Mesodermal cell (in vitro differentiated cells): ENCODE data around the gene LCN15.
"Not testable (repeated sequence)": the region's sequence is repeated elsewhere in the genome, so short reads cannot be mapped to it uniquely, and the experiment has no call there.

Experiments
- H3K27ac ChIP-seq: 2 replicates; pipeline ENCODE4 v1.7.0; 2013; ENCODE audit warnings: mild to moderate bottlenecking, low read depth, low read length, moderate library complexity; ENCODE audit not compliant: severe bottlenecking
- H3K36me3 ChIP-seq: 2 replicates; pipeline ENCODE4 v1.7.1; 2013; ENCODE audit warnings: mild to moderate bottlenecking, low read length, moderate library complexity; ENCODE audit not compliant: control insufficient read depth, insufficient read depth
- H3K4me1 ChIP-seq: one replicate; pipeline ENCODE4 v1.7.1; 2013; ENCODE audit warnings: mild to moderate bottlenecking, low read length; ENCODE audit not compliant: insufficient read depth, control insufficient read depth, poor library complexity, severe bottlenecking
- H3K4me3 ChIP-seq: 2 replicates; pipeline ENCODE4 v1.7.0; 2013; ENCODE audit warnings: low read length, control low read depth, mild to moderate bottlenecking; ENCODE audit not compliant: insufficient read depth, poor library complexity, severe bottlenecking; ENCODE audit errors: extremely low read depth
- H3K9me3 ChIP-seq: 2 replicates; pipeline ENCODE4 v1.7.1; 2013; ENCODE audit warnings: mild to moderate bottlenecking, low read length, moderate library complexity; ENCODE audit not compliant: control insufficient read depth
- WGBS, 2 experiments: methylation state at CpG; one replicate each; pipeline ENCODE4 v1.1.5; 2013; ENCODE audit warnings: missing lambda C conversion rate in 2 of 2; ENCODE audit not compliant: insufficient coverage in 2 of 2; 5-methylcytosine and 5-hydroxymethylcytosine counted together

LCN15 gene

DNA sequence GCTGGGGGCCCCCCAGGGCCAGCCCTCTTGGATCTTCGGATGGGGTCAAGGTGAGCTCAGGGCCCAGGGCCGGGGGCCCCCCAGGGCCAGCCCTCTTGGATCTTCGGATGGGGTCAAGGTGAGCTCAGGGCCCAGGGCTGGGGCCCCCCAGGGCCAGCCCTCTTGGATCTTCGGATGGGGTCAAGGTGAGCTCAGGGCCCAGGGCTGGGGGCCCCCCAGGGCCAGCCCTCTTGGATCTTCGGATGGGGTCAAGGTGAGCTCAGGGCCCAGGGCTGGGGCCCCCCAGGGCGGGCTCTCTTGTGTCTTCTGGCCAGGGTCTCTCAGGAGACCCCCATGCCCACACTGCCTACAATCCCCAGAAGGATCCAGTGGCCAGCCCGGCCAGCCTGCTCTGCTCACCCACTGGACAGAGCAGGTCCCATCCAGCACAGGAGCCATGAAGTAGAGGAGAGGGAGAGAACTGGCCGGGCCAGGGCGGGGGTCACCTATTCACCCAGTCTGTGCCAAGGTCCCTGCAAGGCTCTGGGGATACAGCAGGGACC lies 38.8 kb upstream of the LCN15 start:
- H3K27ac ChIP-seq, H3K4me3 ChIP-seq, H3K9me3 ChIP-seq, H3K36me3 ChIP-seq: not testable (repeated sequence)
- WGBS, 2 experiments, result 98 to 100% methylated on average over 2 to 4 of the region's 9 CpGs
- peaks cover 18% of the 10 kb centered on the region for H3K4me1 ChIP-seq

- 81 to 87% methylated on average over 4 to 5 of the region's 6 CpGs for WGBS, 2 experiments
- peaks cover 9% of the 10 kb centered on the region for H3K36me3 ChIP-seq
- H3K4me1 ChIP-seq, result peaks cover 24% of the 10 kb centered on the region
- no peaks in the 10 kb centered on the region for H3K9me3 ChIP-seq
- no peak overlapping the region for H3K27ac ChIP-seq
- H3K4me3 ChIP-seq, result no peak overlapping the region
Observed at GRCh38 chr9:136802321-136802720, 38.0 kb upstream of the LCN15 start.

DNA sequence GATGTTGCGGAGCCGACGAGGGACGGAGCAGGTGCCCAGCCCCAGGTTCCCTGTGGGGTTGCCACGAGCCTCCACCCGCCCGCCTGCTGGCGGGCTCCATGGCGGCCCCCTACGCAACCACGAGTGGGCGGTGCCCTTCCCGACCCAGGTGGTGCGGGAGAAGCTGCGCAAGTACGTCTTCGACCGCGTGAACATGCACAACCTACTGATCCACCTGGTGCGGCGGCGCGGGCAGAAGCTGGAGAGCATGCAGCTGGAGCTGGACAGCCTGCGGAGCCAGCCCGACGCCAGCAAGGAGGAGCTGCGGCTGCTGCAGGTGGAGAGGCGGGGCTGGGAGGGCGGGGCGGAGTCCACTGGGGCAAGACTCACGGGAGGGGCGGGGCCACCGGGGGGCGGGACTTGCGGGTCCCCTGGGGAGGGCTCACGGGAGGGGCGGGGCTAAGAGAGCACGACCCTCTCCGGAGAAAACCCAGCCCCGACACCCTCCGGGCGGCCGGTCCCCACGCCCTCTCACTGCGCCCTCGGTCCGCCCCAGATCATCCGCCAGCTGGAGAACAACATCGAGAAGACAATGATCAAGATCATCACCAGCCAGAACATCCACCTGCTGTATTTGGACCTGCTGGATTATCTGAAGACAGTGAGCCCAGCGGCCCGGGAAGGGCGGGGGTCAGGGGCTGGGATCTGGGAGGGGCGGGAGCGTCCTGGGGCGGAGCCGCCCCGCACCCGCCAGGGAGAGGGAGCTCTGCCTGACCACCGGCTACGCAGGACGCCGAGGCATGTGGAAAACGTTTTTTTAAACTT lies 35.7 kb upstream of the LCN15 start:
- H3K27ac ChIP-seq, result peak overlapping the region; percentile 45
- H3K4me1 ChIP-seq, result peaks cover 29% of the 10 kb centered on the region
- peaks cover 4% of the 10 kb centered on the region for H3K36me3 ChIP-seq
- WGBS, 2 experiments, result 1 to 2% methylated on average over 44 to 52 of the region's 63 CpGs
- peak overlapping the region; percentile 55 for H3K4me3 ChIP-seq
- H3K9me3 ChIP-seq, result no peaks in the 10 kb centered on the region

GRCh38 chr9:136799079-136799853 lies 34.9 kb upstream of the LCN15 start:
- Histone ChIP-seq H3K9me3 (no peaks in the 10 kb centered on the region), H3K4me3 (peak overlapping the region; percentile 55), H3K4me1 (peaks cover 36% of the 10 kb centered on the region), H3K36me3 (peaks cover 7% of the 10 kb centered on the region), H3K27ac (no peak overlapping the region)
- WGBS, 2 experiments, result 63 to 64% methylated on average over 30 to 33 of the region's 35 CpGs

DNA sequence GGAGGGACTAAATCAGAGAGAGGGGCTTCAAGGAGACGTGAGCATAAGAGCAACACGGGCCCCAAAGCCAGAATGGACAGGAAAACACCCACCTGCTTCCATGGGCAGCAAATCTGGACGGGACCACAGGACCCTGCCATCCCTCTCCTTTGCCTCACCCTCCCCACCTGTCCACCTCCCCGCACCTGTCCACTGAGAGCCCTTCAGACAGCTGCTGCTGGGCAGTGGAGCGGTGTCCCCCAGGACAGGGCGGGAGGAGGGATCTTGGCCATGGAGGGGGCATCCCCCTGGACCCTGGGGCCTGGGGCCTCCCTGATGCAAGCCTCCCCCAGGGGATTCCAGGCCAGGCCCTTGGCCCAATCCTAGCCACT lies 34.4 kb upstream of the LCN15 start:
- H3K4me3 ChIP-seq, result peak overlapping the region; percentile 55
- whole genome bisulfite sequencing, 2 experiments, result 83 to 96% methylated on average over 3 of the region's 6 CpGs

GRCh38 chr9:136796775-136797347 lies 32.5 kb upstream of the LCN15 start:
- 22 to 45% methylated on average over 4 to 5 of the region's 10 CpGs for WGBS, 2 experiments
- not testable (repeated sequence) for H3K9me3 ChIP-seq, H3K4me3 ChIP-seq
- peak overlapping the region; percentile 94 for H3K27ac ChIP-seq
- peaks cover 41% of the 10 kb centered on the region for H3K4me1 ChIP-seq
- H3K36me3 ChIP-seq, result peaks cover 23% of the 10 kb centered on the region

More for the DNA sequence above, 34.4 kb upstream of the LCN15 start:
- Histone ChIP-seq H3K4me1 (peaks cover 38% of the 10 kb centered on the region), H3K36me3 (peaks cover 10% of the 10 kb centered on the region), H3K27ac (no peak overlapping the region), H3K9me3 (no peaks in the 10 kb centered on the region)

GRCh38 chr9:136796238-136796774 lies 32.0 kb upstream of the LCN15 start, which contains the start of gene CCDC183:
Gene CCDC183 (plus strand): TSS chr9:136796338. CDS start chr9:136796398, 60 bp downstream.
- Histone ChIP-seq H3K36me3 (peaks cover 23% of the 10 kb centered on the region), H3K4me1 (peaks cover 41% of the 10 kb centered on the region), H3K27ac (peak within 1 kb of the TSS; percentile 94), H3K4me3 (peak within 1 kb of the TSS; percentile 3), H3K9me3 (no peaks in the 10 kb centered on the region)
- 62 to 88% methylated on average over 3 to 4 of the region's 5 CpGs for WGBS, 2 experiments

GRCh38 chr9:136795000-136795348 lies 30.7 kb upstream of the LCN15 start:
- H3K4me1 ChIP-seq, result peaks cover 40% of the 10 kb centered on the region
- no peak overlapping the region for H3K4me3 ChIP-seq
- H3K27ac ChIP-seq, result peak overlapping the region; percentile 69
- H3K36me3 ChIP-seq, result peaks cover 23% of the 10 kb centered on the region
- 88 to 90% methylated on average over 3 to 6 of the region's 6 CpGs for WGBS, 2 experiments
- H3K9me3 ChIP-seq, result no peaks in the 10 kb centered on the region

DNA sequence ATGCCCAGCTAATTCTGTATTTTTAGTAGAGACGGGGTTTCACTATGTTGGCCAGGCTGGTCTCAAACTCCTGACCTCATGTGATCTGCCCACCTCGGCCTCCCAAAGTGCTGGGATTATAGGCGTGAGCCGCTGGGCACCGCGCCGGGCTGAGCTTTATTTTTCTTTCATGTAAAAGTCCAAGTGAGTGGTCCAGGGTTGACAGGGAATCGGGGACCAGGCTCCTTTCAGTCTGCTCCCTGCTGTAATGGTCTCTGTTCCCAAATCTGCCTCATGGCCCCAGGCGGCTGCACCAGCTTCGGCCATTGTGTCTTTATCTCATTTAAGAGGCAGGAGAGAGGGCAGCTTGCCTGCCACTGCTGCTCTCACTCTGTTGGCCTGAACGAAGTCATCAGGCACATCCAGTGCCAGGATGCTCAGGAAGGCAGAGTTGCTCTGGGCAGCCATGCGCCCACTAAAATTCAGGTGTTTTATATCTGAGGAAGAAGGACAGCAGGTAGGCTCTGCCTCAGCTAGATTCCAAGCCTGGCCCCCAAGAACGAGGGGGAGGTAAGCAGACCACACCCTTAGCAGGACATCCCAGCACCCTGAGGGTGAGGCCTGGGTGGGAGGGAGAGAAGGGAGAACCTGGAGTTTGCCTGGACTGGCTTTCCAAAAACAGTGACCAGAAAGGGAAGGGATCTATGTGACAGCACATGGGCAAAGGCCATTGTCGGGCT lies 30.1 kb upstream of the LCN15 start:
- peak overlapping the region; percentile 69 for H3K27ac ChIP-seq
- H3K4me3 ChIP-seq, result no peak overlapping the region
- peaks cover 46% of the 10 kb centered on the region for H3K4me1 ChIP-seq
- 94 to 99% methylated on average over 12 to 14 of the region's 14 CpGs for WGBS, 2 experiments
- no peaks in the 10 kb centered on the region for H3K9me3 ChIP-seq
- peaks cover 23% of the 10 kb centered on the region for H3K36me3 ChIP-seq
